Anterior cingulate cortex (tissue), 58 donors: Measurements from ENCODE around the gene CPM.
A peak's percentile ranks its signal among the peaks of the same experiment; 100 is the strongest.
"Not testable (repeated sequence)": the region's sequence is repeated elsewhere in the genome, so short reads cannot be mapped to it uniquely, and the experiment has no call there.

ENCODE experiments used
- DNase-seq, 58 donors: peaks; one replicate each; lab custom pipeline; 2025; lab: John Stamatoyannopoulos, UW

Gene CPM

GRCh38 chr12:68811573-68811972 is 121.4 kb downstream of the CPM start:
- not testable (repeated sequence) for DNase-seq

- DNase-seq = not testable (repeated sequence)
Observed at GRCh38 chr12:68810027-68810389, 123.0 kb downstream of the CPM start.

GRCh38 chr12:68809190-68810026 is 123.6 kb downstream of the CPM start:
- no peak for DNase-seq

- DNase-seq = peak in 49 of 58 donors; percentile 8 to 74 (median 47)
Observed at GRCh38 chr12:68808388-68809189, 124.4 kb downstream of the CPM start.

GRCh38 chr12:68807576-68808387 is 125.2 kb downstream of the CPM start, which contains the start of gene MDM2:
MDM2 (plus strand) TSS chr12:68808177; CDS start chr12:68808478, 301 bp downstream.
- peak in 57 of 58 donors; percentile 41 to 92 (median 85) for DNase-seq

DNA sequence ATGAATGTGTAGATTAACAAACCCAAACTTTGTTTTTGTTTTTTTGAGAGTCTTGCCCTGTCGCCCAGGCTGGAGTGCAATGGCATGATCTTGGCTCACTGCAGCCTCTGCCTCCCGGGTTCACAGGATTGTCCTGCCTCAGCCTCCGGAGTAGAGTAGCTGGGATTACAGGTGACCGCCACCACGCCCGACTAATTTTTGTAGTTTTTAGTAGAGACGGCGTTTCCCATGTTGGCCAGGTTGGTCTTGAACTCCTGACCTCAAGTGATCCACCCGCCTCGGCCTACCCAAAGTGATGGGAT is 125.7 kb downstream of the CPM start:
- DNase-seq = peak in 2 of 58 donors; percentile 17 to 31

GRCh38 chr12:68806488-68807237 is 126.3 kb downstream of the CPM start:
- DNase-seq = no peak

DNA sequence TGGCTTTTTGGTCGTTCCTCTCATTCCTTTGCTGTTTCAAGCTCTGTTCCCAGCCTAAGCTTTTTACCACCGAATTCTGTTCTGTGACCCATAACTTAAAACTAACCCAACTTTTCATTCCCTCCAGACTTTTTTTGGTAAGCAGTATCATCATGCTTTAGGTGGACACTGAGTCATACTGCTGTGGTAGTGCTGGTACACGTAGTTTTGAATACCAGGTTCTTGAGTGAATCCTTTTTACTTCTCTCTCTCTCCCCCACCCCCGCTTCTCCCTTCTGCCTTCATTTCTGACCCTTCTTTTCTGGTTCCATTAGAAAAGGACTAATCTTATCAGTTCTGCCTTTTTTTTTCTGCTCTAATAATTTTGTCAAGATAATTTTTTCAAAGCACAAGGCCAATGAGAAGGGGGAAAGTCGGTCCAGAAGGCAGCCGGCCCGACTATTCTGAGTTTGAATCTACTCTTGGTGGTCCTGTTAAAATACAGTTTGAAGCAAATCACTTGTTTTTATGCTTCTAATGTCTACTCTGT is 127.3 kb downstream of the CPM start:
- no peak for DNase-seq

DNA sequence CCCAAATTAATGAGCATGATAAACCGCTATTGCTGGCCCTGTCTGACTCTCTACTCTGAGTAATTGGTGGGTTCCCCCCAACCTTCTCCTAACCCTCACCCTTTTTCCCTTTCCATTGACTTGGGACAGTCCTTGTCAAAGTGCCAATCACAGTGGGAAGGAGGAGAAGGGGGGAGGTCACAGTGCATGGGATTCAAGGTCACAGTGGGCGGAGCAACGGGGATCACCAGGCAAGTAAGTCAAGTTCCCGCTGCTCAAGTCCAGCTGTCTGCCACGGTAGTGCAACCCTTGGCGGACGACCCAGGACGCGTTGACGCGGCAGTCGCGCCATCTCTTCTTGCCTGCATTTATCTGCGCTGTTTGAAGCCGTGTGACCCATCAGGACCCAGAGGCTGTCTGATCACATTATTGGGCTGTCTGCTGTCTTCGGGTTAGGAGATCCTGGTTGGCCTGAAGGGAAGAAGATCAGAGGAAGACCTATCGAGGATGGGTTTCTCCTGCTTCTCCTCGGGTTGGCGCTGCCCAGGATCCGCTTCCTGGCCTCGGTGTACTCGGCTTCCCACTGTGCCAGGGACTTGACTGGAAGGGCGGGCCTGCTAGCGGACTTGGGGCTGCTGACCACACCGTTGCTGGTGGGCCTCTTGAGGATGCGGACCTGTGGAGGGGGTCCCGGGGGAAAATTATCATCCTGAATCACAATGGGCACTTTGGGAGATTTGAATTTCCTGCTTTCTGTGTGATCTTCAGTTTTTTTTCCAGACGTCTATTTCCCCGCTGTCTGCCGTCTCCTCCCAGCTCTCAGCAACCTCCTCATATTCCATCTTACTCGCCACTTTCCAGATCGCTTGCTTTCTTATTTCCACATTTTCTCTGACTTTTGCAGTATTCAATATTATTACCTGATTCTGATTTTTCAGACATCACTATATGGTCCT is 128.0 kb downstream of the CPM start:
- DNase-seq = no peak

GRCh38 chr12:68803948-68804656 is 128.9 kb downstream of the CPM start:
- DNase-seq = no peak

GRCh38 chr12:68802911-68803651 is 129.9 kb downstream of the CPM start:
- not testable (repeated sequence) for DNase-seq

DNA sequence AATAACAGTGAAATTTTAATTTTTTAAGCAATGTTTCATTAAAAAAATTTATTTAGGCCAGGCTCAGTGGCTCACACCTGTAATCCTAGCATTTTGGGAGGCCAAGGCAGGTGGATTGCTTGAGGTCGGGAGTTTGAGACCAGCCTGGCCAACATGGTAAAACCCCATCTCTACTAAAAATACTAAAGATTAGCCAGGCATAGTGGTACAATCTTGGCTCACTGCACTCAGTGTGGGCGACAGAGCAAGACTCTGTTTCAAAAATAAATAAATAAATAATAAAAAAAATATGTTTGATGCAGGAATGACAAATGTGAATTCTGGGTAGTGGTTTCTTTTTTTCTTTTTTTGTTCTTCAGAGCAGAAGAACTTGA is 130.6 kb downstream of the CPM start:
- DNase-seq = not testable (repeated sequence)
